Measurements from ENCODE around the gene MVB12A.

- TF ChIP-seq CTCF (IDR thresholded peaks at IDR 0.05) (no peak), POLR2A (IDR thresholded peaks at IDR 0.05) (no peak)
These were observed 40.6 kb upstream of the MVB12A start for GRCh38 chr19:17379221-17379631.
